ENCODE results near the gene ADTRP.

- TF ChIP-seq CTCF (IDR thresholded peaks at IDR 0.05) (no peak), POLR2A (IDR thresholded peaks at IDR 0.05) (no peak)
Observed at GRCh38 chr6:11761744-11762620, 16.6 kb downstream of the ADTRP start.

Data from lower leg skin (tissue), 3 donors.